GM12892 (cell line): ENCODE measurements around the gene FCRLB.

Experiments used
- POLR2A ChIP-seq: IDR thresholded peaks from 2 replicates; pipeline ENCODE4 v1.6.1; 2011; ENCODE audit warnings: low read depth, low read length, control low read depth
- POLR2AphosphoS5 ChIP-seq: IDR thresholded peaks from 2 replicates; pipeline ENCODE4 v1.6.1; 2011; ENCODE audit warnings: low read depth, low read length, control low read depth

- TF ChIP-seq POLR2A: no peak
- TF ChIP-seq POLR2AphosphoS5: no peak
Observed at GRCh38 chr1:161720422-161720821, 922 bp upstream of the FCRLB start.
